ENCODE data around the gene GRIA4.
"Not testable (repeated sequence)": the region's sequence is repeated elsewhere in the genome, so short reads cannot be mapped to it uniquely, and the experiment has no call there.

Gene GRIA4

DNA sequence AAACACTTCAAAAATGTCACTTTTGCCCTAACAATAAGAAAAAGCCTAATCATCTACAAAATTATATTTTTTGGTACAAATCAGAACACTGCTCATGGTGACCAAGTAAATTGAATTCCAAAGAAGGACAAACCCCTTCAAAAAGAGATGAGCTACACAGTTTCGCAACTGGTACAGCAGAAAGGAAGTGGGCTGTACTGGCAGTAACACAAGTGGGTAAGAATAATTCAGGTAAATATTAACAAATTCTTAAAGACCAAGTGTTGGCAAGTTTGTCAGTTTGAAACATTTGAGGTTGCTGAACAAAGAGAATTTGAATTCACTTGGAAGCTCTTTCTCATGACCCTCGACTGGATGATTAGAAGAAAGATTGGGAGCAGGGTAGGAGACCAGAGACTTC is 376.7 kb downstream of the GRIA4 start:
- TF ChIP-seq CTCF (IDR thresholded peaks at IDR 0.05), result no peak
- DNase-seq, result no peak
- Mint-ChIP-seq H3K4me1 (no peaks in the 10 kb centered on the region), H3K27ac (no peak overlapping the region), H3K36me3 (ENCODE audit: low read depth) (no peaks in the 10 kb centered on the region), H3K27me3 (ENCODE audit: low read depth, poor library complexity) (peaks cover under 1% of the 10 kb centered on the region), H3K9me3 (no peaks in the 10 kb centered on the region), H3K4me3 (no peak overlapping the region)

GRCh38 chr11:105988197-105988596 is 378.3 kb downstream of the GRIA4 start:
- TF ChIP-seq CTCF (IDR thresholded peaks at IDR 0.05), result no peak
- Mint-ChIP-seq H3K27me3 (ENCODE audit: low read depth, poor library complexity) (no peaks in the 10 kb centered on the region), H3K4me1 (no peaks in the 10 kb centered on the region), H3K4me3 (no peak overlapping the region), H3K36me3 (ENCODE audit: low read depth) (peaks cover 2% of the 10 kb centered on the region), H3K27ac (no peak overlapping the region), H3K9me3 (no peaks in the 10 kb centered on the region)
- no peak for DNase-seq

- Mint-ChIP-seq H3K4me3 (no peak overlapping the region), H3K36me3 (ENCODE audit: low read depth) (peaks cover 10% of the 10 kb centered on the region), H3K27ac (no peak overlapping the region), H3K4me1 (no peaks in the 10 kb centered on the region), H3K27me3 (ENCODE audit: low read depth, poor library complexity) (no peaks in the 10 kb centered on the region), H3K9me3 (peaks cover 3% of the 10 kb centered on the region)
- no peak for TF ChIP-seq CTCF (IDR thresholded peaks at IDR 0.05)
- DNase-seq, result no peak
These were observed 379.3 kb downstream of the GRIA4 start for GRCh38 chr11:105989124-105989523.

DNA sequence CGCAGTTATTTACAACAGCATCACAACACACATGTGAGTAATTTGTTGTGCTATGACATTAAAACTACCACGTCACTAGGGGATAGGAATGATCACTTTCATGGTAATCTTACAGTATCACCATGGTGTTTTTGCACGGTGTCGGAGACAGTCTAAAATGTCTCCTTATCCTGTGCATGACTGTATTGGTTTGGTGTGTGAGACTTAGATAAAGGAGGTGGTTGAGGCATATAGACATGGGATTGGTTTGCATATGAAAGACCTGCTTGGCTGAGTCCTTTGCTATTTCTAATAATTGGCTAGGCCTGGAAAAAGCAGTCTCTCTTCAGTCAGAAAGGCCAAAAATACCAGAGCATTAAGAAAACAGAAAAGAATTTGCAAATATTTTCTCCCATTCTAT is 382.0 kb downstream of the GRIA4 start:
- no peaks in the 10 kb centered on the region for H3K27me3 Mint-ChIP-seq (ENCODE audit: low read depth, poor library complexity)
- H3K27ac Mint-ChIP-seq, result no peak overlapping the region
- DNase-seq, result no peak
- H3K9me3 Mint-ChIP-seq, result peaks cover 3% of the 10 kb centered on the region
- no peak for TF ChIP-seq CTCF (IDR thresholded peaks at IDR 0.05)
- no peaks in the 10 kb centered on the region for H3K4me1 Mint-ChIP-seq
- peaks cover 17% of the 10 kb centered on the region for H3K36me3 Mint-ChIP-seq (ENCODE audit: low read depth)
- no peak overlapping the region for H3K4me3 Mint-ChIP-seq

GRCh38 chr11:106001304-106002012 is 391.6 kb downstream of the GRIA4 start:
- TF ChIP-seq CTCF (IDR thresholded peaks at IDR 0.05), result no peak
- H3K4me3 Mint-ChIP-seq, result no peak overlapping the region
- H3K9me3 Mint-ChIP-seq, result peaks cover 34% of the 10 kb centered on the region
- DNase-seq, result no peak
- no peaks in the 10 kb centered on the region for H3K27me3 Mint-ChIP-seq (ENCODE audit: low read depth, poor library complexity)
- peaks cover 59% of the 10 kb centered on the region for H3K36me3 Mint-ChIP-seq (ENCODE audit: low read depth)
- no peaks in the 10 kb centered on the region for H3K4me1 Mint-ChIP-seq
- no peak overlapping the region for H3K27ac Mint-ChIP-seq

DNA sequence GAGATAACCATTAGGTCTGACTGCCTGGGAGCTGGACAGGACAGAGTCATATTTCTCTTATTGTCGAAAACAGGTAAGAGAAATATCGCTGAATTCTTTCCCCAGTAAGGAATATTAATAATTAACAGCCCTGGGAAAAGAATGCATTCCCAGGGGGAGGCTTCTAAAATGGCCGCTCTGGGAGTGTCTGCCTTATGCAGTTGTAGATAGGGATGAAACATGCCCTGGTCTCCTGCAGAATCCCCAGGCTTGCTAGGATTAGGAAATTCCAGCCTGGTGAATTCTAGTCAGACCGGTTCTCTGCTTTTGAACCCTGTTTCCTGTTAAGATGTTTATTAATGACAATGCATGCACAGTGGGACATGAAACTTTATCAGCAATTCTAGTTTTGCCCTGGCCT is 393.2 kb downstream of the GRIA4 start:
- H3K4me1 Mint-ChIP-seq; DNase-seq; H3K4me3 Mint-ChIP-seq; H3K27me3 Mint-ChIP-seq (ENCODE audit: low read depth, poor library complexity); H3K27ac Mint-ChIP-seq: not testable (repeated sequence)
- Mint-ChIP-seq H3K9me3 (peaks cover 44% of the 10 kb centered on the region), H3K36me3 (ENCODE audit: low read depth) (peaks cover 75% of the 10 kb centered on the region)
